ENCODE data around the gene ZNF80.

Gene ZNF80

DNA sequence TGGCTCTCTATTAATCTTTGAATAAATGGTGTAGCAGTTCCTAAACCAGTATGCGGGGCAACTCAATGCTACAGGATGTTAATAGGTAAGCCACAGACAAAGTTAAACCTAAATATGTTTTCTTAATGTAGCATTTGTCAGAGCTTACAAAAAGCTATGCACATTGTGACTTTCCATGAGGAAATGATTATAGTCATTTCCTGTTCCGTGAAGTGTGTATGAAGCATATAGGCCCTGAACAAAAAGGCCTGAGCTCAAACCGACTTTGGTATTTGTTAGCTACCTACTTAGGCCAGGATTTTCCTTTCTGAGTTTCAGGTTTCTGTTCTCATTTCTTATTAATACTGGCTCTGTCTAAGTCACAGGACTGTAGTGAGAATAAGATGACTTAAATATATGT is 14.2 kb downstream of the ZNF80 start:
- no peak for TF ChIP-seq ZBTB7A (IDR thresholded peaks at IDR 0.05; ENCODE audit: low read depth)
- TF ChIP-seq, protein P1, sequence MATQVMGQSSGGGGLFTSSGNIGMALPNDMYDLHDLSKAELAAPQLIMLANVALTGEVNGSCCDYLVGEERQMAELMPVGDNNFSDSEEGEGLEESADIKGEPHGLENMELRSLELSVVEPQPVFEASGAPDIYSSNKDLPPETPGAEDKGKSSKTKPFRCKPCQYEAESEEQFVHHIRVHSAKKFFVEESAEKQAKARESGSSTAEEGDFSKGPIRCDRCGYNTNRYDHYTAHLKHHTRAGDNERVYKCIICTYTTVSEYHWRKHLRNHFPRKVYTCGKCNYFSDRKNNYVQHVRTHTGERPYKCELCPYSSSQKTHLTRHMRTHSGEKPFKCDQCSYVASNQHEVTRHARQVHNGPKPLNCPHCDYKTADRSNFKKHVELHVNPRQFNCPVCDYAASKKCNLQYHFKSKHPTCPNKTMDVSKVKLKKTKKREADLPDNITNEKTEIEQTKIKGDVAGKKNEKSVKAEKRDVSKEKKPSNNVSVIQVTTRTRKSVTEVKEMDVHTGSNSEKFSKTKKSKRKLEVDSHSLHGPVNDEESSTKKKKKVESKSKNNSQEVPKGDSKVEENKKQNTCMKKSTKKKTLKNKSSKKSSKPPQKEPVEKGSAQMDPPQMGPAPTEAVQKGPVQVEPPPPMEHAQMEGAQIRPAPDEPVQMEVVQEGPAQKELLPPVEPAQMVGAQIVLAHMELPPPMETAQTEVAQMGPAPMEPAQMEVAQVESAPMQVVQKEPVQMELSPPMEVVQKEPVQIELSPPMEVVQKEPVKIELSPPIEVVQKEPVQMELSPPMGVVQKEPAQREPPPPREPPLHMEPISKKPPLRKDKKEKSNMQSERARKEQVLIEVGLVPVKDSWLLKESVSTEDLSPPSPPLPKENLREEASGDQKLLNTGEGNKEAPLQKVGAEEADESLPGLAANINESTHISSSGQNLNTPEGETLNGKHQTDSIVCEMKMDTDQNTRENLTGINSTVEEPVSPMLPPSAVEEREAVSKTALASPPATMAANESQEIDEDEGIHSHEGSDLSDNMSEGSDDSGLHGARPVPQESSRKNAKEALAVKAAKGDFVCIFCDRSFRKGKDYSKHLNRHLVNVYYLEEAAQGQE (IDR thresholded peaks at IDR 0.05; ENCODE audit: low read depth) = no peak
- TF ChIP-seq EGR1 (IDR thresholded peaks at IDR 0.05) = no peak
- no peak for TF ChIP-seq RAD21 (IDR thresholded peaks at IDR 0.05; ENCODE audit: low read depth)
- no peak for TF ChIP-seq TCF12 (IDR thresholded peaks at IDR 0.05; ENCODE audit: low read depth)
- no peak for TF ChIP-seq CEBPB (IDR thresholded peaks at IDR 0.05)
- TF ChIP-seq, protein P2, sequence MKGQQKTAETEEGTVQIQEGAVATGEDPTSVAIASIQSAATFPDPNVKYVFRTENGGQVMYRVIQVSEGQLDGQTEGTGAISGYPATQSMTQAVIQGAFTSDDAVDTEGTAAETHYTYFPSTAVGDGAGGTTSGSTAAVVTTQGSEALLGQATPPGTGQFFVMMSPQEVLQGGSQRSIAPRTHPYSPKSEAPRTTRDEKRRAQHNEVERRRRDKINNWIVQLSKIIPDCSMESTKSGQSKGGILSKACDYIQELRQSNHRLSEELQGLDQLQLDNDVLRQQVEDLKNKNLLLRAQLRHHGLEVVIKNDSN (IDR thresholded peaks at IDR 0.05) = no peak
- no peak for TF ChIP-seq FOXM1 (IDR thresholded peaks at IDR 0.05; ENCODE audit: borderline replicate concordance, low read depth)
- no peak for TF ChIP-seq EP300 (IDR thresholded peaks at IDR 0.05; ENCODE audit: borderline replicate concordance)
- no peak for TF ChIP-seq TEAD4 (IDR thresholded peaks at IDR 0.05)
- no peak for TF ChIP-seq CREB1 (IDR thresholded peaks at IDR 0.05; ENCODE audit: low read depth)
- no peak for TF ChIP-seq TAF1 (IDR thresholded peaks at IDR 0.05; ENCODE audit: low read depth)
- TF ChIP-seq NFIC (IDR thresholded peaks at IDR 0.05) = no peak
- no peak for TF ChIP-seq YY1 (IDR thresholded peaks at IDR 0.05; ENCODE audit: low read depth)
- TF ChIP-seq, protein P3, sequence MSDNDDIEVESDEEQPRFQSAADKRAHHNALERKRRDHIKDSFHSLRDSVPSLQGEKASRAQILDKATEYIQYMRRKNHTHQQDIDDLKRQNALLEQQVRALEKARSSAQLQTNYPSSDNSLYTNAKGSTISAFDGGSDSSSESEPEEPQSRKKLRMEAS (IDR thresholded peaks at IDR 0.05) = no peak

DNA sequence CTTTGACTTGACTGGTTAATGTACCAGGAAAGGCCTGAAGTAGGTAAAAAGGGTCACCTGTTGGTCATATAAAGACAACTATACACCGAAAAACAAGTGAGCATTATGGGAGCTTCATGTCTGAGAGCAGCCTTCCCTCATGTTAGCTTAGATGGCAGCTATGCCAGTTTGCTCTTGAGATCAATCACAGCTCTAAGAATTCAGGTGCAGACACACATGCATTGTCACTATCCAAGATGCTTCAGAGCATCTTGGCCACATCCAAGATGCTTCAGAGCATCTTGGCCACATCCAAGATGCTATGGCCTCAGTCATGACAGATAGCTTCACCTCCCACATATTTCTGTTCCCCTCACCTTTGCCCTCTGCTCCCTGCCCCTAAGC is 15.5 kb downstream of the ZNF80 start:
- TF ChIP-seq, protein P2 (IDR thresholded peaks at IDR 0.05) = no peak
- no peak for TF ChIP-seq EP300 (IDR thresholded peaks at IDR 0.05; ENCODE audit: borderline replicate concordance)

DNA sequence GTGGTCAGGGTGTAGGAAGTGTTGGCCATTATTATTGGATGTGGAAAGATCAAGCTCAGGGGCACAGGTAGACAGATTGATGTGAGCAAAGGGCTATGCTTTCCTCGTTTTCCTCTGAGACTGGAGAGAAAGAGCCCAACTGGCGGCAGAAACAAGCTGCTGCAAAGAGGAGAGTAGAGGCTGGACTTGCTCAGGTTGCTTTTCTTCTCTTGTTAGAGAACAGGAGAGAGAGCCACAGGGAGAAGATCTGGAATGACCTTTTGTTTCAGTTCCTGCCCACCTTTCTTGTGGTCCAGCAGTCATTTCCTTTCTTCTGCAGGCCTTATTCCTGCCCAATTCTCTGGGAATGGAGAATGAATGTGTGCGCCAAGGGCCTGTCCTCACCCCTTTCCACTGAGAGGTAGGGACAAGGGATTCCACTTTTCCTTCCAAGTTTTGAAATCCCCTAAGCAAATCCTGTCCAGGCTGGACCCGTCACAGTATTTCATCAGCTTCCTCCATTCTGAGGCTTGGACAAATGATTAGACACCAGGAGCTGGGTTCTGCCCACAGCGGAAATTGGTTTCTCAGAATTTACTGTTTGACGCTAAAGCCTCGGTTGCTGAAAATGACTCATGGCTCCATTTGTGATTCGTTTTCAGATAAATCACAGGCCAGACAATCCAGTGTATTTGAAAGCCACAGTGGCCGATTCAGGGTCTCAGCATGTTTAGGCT is 16.1 kb downstream of the ZNF80 start:
- TF ChIP-seq CEBPB (IDR thresholded peaks at IDR 0.05) (no peak), TCF12 (IDR thresholded peaks at IDR 0.05; ENCODE audit: low read depth) (no peak), YY1 (IDR thresholded peaks at IDR 0.05; ENCODE audit: low read depth) (no peak), NFIC (IDR thresholded peaks at IDR 0.05) (no peak), TAF1 (IDR thresholded peaks at IDR 0.05; ENCODE audit: low read depth) (no peak), ZBTB7A (IDR thresholded peaks at IDR 0.05; ENCODE audit: low read depth) (no peak), CREB1 (IDR thresholded peaks at IDR 0.05; ENCODE audit: low read depth) (no peak), FOXM1 (IDR thresholded peaks at IDR 0.05; ENCODE audit: borderline replicate concordance, low read depth) (no peak), TEAD4 (IDR thresholded peaks at IDR 0.05) (no peak), EGR1 (IDR thresholded peaks at IDR 0.05) (no peak), RAD21 (IDR thresholded peaks at IDR 0.05; ENCODE audit: low read depth) (no peak)
- TF ChIP-seq, protein P3 (IDR thresholded peaks at IDR 0.05) = no peak
- TF ChIP-seq, protein P1 (IDR thresholded peaks at IDR 0.05; ENCODE audit: low read depth) = no peak
- TF ChIP-seq, protein P2 (IDR thresholded peaks at IDR 0.05) = no peak

DNA sequence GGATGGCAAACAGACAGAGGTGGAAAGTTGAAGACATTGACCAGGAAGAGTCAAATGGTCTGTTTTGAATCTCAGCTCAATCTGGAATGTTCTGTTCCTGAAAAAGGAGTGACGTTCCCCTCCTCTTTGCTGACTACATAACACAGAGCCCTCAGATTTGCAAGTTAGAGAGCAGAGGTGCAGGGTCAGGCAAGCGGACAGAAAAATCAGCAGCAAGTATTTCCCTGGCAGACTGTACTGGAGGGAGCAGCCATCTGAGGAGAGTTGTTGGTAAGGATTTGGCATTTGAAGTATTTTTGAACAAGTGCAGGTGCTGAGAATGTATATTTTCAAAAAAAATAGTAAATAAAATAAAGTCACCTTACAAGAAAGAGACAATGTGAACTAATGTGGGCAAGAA is 17.6 kb downstream of the ZNF80 start:
- TF ChIP-seq ZBTB7A (IDR thresholded peaks at IDR 0.05; ENCODE audit: low read depth) (no peak), TCF12 (IDR thresholded peaks at IDR 0.05; ENCODE audit: low read depth) (no peak)

DNA sequence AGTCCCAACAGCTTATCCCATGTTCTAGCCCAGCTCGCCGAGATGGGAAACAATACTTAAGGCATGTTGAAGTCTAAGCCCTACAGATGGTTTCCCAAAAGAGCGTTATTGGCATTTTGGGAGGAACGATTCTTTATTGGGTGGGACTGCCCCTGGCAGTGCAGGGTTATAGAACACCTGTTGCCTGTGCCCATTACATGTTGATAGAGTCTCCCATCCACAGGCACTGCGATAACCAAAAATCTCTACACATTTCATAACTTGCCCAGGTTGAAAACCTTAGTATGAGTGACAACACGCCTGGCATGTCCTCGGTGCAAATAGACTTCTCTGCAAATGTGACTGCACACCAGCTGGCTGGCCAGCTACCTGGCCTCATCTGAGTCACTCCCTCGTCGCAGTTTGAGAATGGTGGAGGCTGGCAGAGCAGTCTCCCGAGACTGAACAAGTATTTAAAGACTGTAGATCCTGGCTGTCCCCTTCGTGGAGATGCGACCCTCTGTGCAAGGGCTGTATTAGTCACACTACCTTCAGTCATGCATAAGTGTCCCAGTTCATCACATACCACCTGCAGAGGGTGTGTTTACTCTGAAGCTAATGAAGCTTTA is 18.7 kb downstream of the ZNF80 start:
- no peak for TF ChIP-seq TEAD4 (IDR thresholded peaks at IDR 0.05)
- TF ChIP-seq TAF1 (IDR thresholded peaks at IDR 0.05; ENCODE audit: low read depth) = no peak
- no peak for TF ChIP-seq YY1 (IDR thresholded peaks at IDR 0.05; ENCODE audit: low read depth)
- TF ChIP-seq, protein P2 (IDR thresholded peaks at IDR 0.05) = no peak
- no peak for TF ChIP-seq RAD21 (IDR thresholded peaks at IDR 0.05; ENCODE audit: low read depth)
- no peak for TF ChIP-seq CEBPB (IDR thresholded peaks at IDR 0.05)
- no peak for TF ChIP-seq NFIC (IDR thresholded peaks at IDR 0.05)
